ENCODE data around the gene FBN2. TPM values are rescaled to one million over a fixed set of nuclear protein-coding genes. Genes with fewer than 3 reads are reported as not detected.
"Not testable (repeated sequence)": the region's sequence is repeated elsewhere in the genome, so short reads cannot be mapped to it uniquely, and the experiment has no call there.

The FBN2 gene
- total RNA-seq, 1 donor from 2014 or later: 50.9 TPM

GRCh38 chr5:128358826-128359225 is 179.2 kb downstream of the FBN2 start:
- DNase-seq (ENCODE audit: low read depth): peak; percentile 4

GRCh38 chr5:128357226-128357625 is 180.8 kb downstream of the FBN2 start:
- no peak for DNase-seq (ENCODE audit: low read depth)

GRCh38 chr5:128355961-128356360 is 182.1 kb downstream of the FBN2 start:
- DNase-seq (ENCODE audit: low read depth): no peak

- DNase-seq (ENCODE audit: low read depth): no peak
These were observed 184.5 kb downstream of the FBN2 start for GRCh38 chr5:128353441-128354107.

GRCh38 chr5:128350705-128351104 is 187.3 kb downstream of the FBN2 start:
- DNase-seq (ENCODE audit: low read depth): no peak

GRCh38 chr5:128349044-128349858 is 188.8 kb downstream of the FBN2 start:
- peak; percentile 75 for DNase-seq (ENCODE audit: low read depth)

- no peak for DNase-seq (ENCODE audit: low read depth)
These were observed 192.0 kb downstream of the FBN2 start for GRCh38 chr5:128346038-128346437.

GRCh38 chr5:128345247-128345646 is 192.8 kb downstream of the FBN2 start:
- DNase-seq (ENCODE audit: low read depth): no peak

- no peak for DNase-seq (ENCODE audit: low read depth)
These were observed 194.9 kb downstream of the FBN2 start for GRCh38 chr5:128343168-128343567.

- peak; percentile 82 for DNase-seq (ENCODE audit: low read depth)
These were observed 197.0 kb downstream of the FBN2 start for GRCh38 chr5:128341056-128341455.

- no peak for DNase-seq (ENCODE audit: low read depth)
These were observed 197.4 kb downstream of the FBN2 start for GRCh38 chr5:128340648-128341047.

- DNase-seq (ENCODE audit: low read depth): no peak
These were observed 198.5 kb downstream of the FBN2 start for GRCh38 chr5:128339585-128339984.

- no peak for DNase-seq (ENCODE audit: low read depth)
These were observed 199.4 kb downstream of the FBN2 start for GRCh38 chr5:128338649-128339048.

GRCh38 chr5:128335339-128335738 is 202.7 kb downstream of the FBN2 start:
- DNase-seq (ENCODE audit: low read depth): no peak

GRCh38 chr5:128334010-128334716 is 203.9 kb downstream of the FBN2 start:
- DNase-seq (ENCODE audit: low read depth): no peak

- no peak for DNase-seq (ENCODE audit: low read depth)
These were observed 206.8 kb downstream of the FBN2 start for GRCh38 chr5:128331261-128331660.

GRCh38 chr5:128329386-128329939 is 208.6 kb downstream of the FBN2 start:
- DNase-seq (ENCODE audit: low read depth): no peak

GRCh38 chr5:128328446-128328845 is 209.6 kb downstream of the FBN2 start:
- DNase-seq (ENCODE audit: low read depth): no peak

GRCh38 chr5:128328007-128328406 is 210.0 kb downstream of the FBN2 start:
- no peak for DNase-seq (ENCODE audit: low read depth)

- not testable (repeated sequence) for DNase-seq (ENCODE audit: low read depth)
These were observed 216.6 kb downstream of the FBN2 start for GRCh38 chr5:128321418-128321817.

GRCh38 chr5:128318691-128319090 is 219.4 kb downstream of the FBN2 start:
- no peak for DNase-seq (ENCODE audit: low read depth)

GRCh38 chr5:128317481-128317880 is 220.6 kb downstream of the FBN2 start:
- DNase-seq (ENCODE audit: low read depth): no peak
